GM19397 (cell line): Measurements from ENCODE around the gene S100A4.
"Not testable (repeated sequence)": the region's sequence is repeated elsewhere in the genome, so short reads cannot be mapped to it uniquely, and the experiment has no call there.

Experiments used
- ATAC-seq: cut with Tn5 transposase; IDR thresholded peaks from one replicate; pipeline ENCODE4 v1.9.1; 2021; ENCODE audit warnings: mild to moderate bottlenecking, moderate library complexity; ENCODE audit not compliant: unreplicated experiment

Gene S100A4

GRCh38 chr1:153535242-153536011, 10.2 kb downstream of the S100A4 start, which contains the start of gene S100A6:
TSS of gene S100A6 (minus strand) at chr1:153535991. CDS start at chr1:153535339, 652 bp downstream.
- ATAC-seq = no peak

- ATAC-seq = no peak
Measured at GRCh38 chr1:153534925-153535241, 10.7 kb downstream of the S100A4 start.

GRCh38 chr1:153534226-153534924, 11.2 kb downstream of the S100A4 start:
- ATAC-seq = no peak

- ATAC-seq = no peak
Measured at GRCh38 chr1:153533689-153534201, 11.9 kb downstream of the S100A4 start.

GRCh38 chr1:153532769-153533599, 12.6 kb downstream of the S100A4 start:
- ATAC-seq = no peak

- no peak for ATAC-seq
Measured at GRCh38 chr1:153532181-153532580, 13.4 kb downstream of the S100A4 start.

- no peak for ATAC-seq
Measured at GRCh38 chr1:153531638-153532037, 14.0 kb downstream of the S100A4 start.

GRCh38 chr1:153527683-153528040, 17.9 kb downstream of the S100A4 start:
- no peak for ATAC-seq

- ATAC-seq = no peak
Measured at GRCh38 chr1:153527023-153527682, 18.5 kb downstream of the S100A4 start.

GRCh38 chr1:153526132-153526543, 19.5 kb downstream of the S100A4 start:
- no peak for ATAC-seq

- ATAC-seq = no peak
Measured at GRCh38 chr1:153525088-153525728, 20.4 kb downstream of the S100A4 start.

- not testable (repeated sequence) for ATAC-seq
Measured at GRCh38 chr1:153522353-153523048, 23.1 kb downstream of the S100A4 start.

- ATAC-seq = not testable (repeated sequence)
Measured at GRCh38 chr1:153521808-153522207, 23.8 kb downstream of the S100A4 start.

GRCh38 chr1:153520818-153521476, 24.7 kb downstream of the S100A4 start:
- no peak for ATAC-seq

GRCh38 chr1:153520137-153520691, 25.4 kb downstream of the S100A4 start:
- not testable (repeated sequence) for ATAC-seq

GRCh38 chr1:153519242-153519641, 26.4 kb downstream of the S100A4 start:
- ATAC-seq = no peak

- ATAC-seq = no peak
Measured at GRCh38 chr1:153515504-153516394, 29.9 kb downstream of the S100A4 start.

- no peak for ATAC-seq
Measured at GRCh38 chr1:153513666-153514065, 31.9 kb downstream of the S100A4 start.
